ENCODE results near the gene EPHB1.

Gene EPHB1

GRCh38 chr3:134791992-134792391, 3.1 kb upstream of the EPHB1 start:
- H3K4me3 ChIP-seq (ENCODE audit: low read length), result no peak overlapping the region
- H3K27me3 ChIP-seq (ENCODE audit: control insufficient read depth, insufficient read depth, low read length), result peaks cover 5% of the 10 kb centered on the region
- H3K4me1 ChIP-seq (ENCODE audit: control insufficient read depth, insufficient read depth, low read length), result no peaks in the 10 kb centered on the region
- no peak overlapping the region for H3K9ac ChIP-seq (ENCODE audit: low read length)
- no peaks in the 10 kb centered on the region for H3K36me3 ChIP-seq (ENCODE audit: control insufficient read depth, insufficient read depth, low read length)
- H3K27ac ChIP-seq (ENCODE audit: low read depth, low read length), result no peak overlapping the region

GRCh38 chr3:134792700-134793099, 2.4 kb upstream of the EPHB1 start:
- Histone ChIP-seq H3K4me1 (ENCODE audit: control insufficient read depth, insufficient read depth, low read length) (no peaks in the 10 kb centered on the region), H3K9ac (ENCODE audit: low read length) (no peak overlapping the region), H3K4me3 (ENCODE audit: low read length) (no peak overlapping the region), H3K27me3 (ENCODE audit: control insufficient read depth, insufficient read depth, low read length) (peaks cover 10% of the 10 kb centered on the region), H3K36me3 (ENCODE audit: control insufficient read depth, insufficient read depth, low read length) (no peaks in the 10 kb centered on the region), H3K27ac (ENCODE audit: low read depth, low read length) (no peak overlapping the region)

GRCh38 chr3:134793562-134793961, 1.5 kb upstream of the EPHB1 start:
- Histone ChIP-seq H3K27me3 (ENCODE audit: control insufficient read depth, insufficient read depth, low read length) (peaks cover 10% of the 10 kb centered on the region), H3K4me3 (ENCODE audit: low read length) (no peak overlapping the region)

GRCh38 chr3:134794323-134794722, 737 bp upstream of the EPHB1 start:
- Histone ChIP-seq H3K4me3 (ENCODE audit: low read length) (no peak overlapping the region), H3K9ac (ENCODE audit: low read length) (no peak overlapping the region), H3K4me1 (ENCODE audit: control insufficient read depth, insufficient read depth, low read length) (peaks cover 12% of the 10 kb centered on the region), H3K27me3 (ENCODE audit: control insufficient read depth, insufficient read depth, low read length) (peaks cover 10% of the 10 kb centered on the region), H3K36me3 (ENCODE audit: control insufficient read depth, insufficient read depth, low read length) (no peaks in the 10 kb centered on the region), H3K27ac (ENCODE audit: low read depth, low read length) (peak overlapping the region; percentile 12)

More at GRCh38 chr3:134793562-134793961, 1.5 kb upstream of the EPHB1 start:
- Histone ChIP-seq H3K4me1 (ENCODE audit: control insufficient read depth, insufficient read depth, low read length) (peaks cover 6% of the 10 kb centered on the region), H3K27ac (ENCODE audit: low read depth, low read length) (no peak overlapping the region), H3K36me3 (ENCODE audit: control insufficient read depth, insufficient read depth, low read length) (no peaks in the 10 kb centered on the region), H3K9ac (ENCODE audit: low read length) (no peak overlapping the region)

- H3K9ac ChIP-seq (ENCODE audit: low read length), result no peak overlapping the region
- no peaks in the 10 kb centered on the region for H3K36me3 ChIP-seq (ENCODE audit: control insufficient read depth, insufficient read depth, low read length)
- H3K4me1 ChIP-seq (ENCODE audit: control insufficient read depth, insufficient read depth, low read length), result peaks cover 12% of the 10 kb centered on the region
- peaks cover 10% of the 10 kb centered on the region for H3K27me3 ChIP-seq (ENCODE audit: control insufficient read depth, insufficient read depth, low read length)
- H3K27ac ChIP-seq (ENCODE audit: low read depth, low read length), result peak overlapping the region; percentile 95
- H3K4me3 ChIP-seq (ENCODE audit: low read length), result peak overlapping the region; percentile 78
Measured at GRCh38 chr3:134795746-134796280, 753 bp downstream of the EPHB1 start.

GRCh38 chr3:134796281-134797056, 1.4 kb downstream of the EPHB1 start:
- Histone ChIP-seq H3K27me3 (ENCODE audit: control insufficient read depth, insufficient read depth, low read length) (peaks cover 10% of the 10 kb centered on the region), H3K36me3 (ENCODE audit: control insufficient read depth, insufficient read depth, low read length) (no peaks in the 10 kb centered on the region), H3K27ac (ENCODE audit: low read depth, low read length) (peak overlapping the region; percentile 95), H3K4me1 (ENCODE audit: control insufficient read depth, insufficient read depth, low read length) (peaks cover 12% of the 10 kb centered on the region), H3K9ac (ENCODE audit: low read length) (no peak overlapping the region), H3K4me3 (ENCODE audit: low read length) (peak overlapping the region; percentile 78)

GRCh38 chr3:134797057-134797740, 2.1 kb downstream of the EPHB1 start:
- H3K4me3 ChIP-seq (ENCODE audit: low read length), result peak overlapping the region; percentile 78
- no peaks in the 10 kb centered on the region for H3K36me3 ChIP-seq (ENCODE audit: control insufficient read depth, insufficient read depth, low read length)
- no peak overlapping the region for H3K9ac ChIP-seq (ENCODE audit: low read length)
- peaks cover 12% of the 10 kb centered on the region for H3K4me1 ChIP-seq (ENCODE audit: control insufficient read depth, insufficient read depth, low read length)
- peak overlapping the region; percentile 95 for H3K27ac ChIP-seq (ENCODE audit: low read depth, low read length)
- H3K27me3 ChIP-seq (ENCODE audit: control insufficient read depth, insufficient read depth, low read length), result peaks cover 10% of the 10 kb centered on the region

- peak overlapping the region; percentile 78 for H3K4me3 ChIP-seq (ENCODE audit: low read length)
Measured at GRCh38 chr3:134797741-134798451, 2.8 kb downstream of the EPHB1 start.

GRCh38 chr3:134798681-134799311, 3.7 kb downstream of the EPHB1 start:
- Histone ChIP-seq H3K4me1 (ENCODE audit: control insufficient read depth, insufficient read depth, low read length) (peaks cover 12% of the 10 kb centered on the region), H3K9ac (ENCODE audit: low read length) (no peak overlapping the region), H3K27ac (ENCODE audit: low read depth, low read length) (peak overlapping the region; percentile 95), H3K36me3 (ENCODE audit: control insufficient read depth, insufficient read depth, low read length) (no peaks in the 10 kb centered on the region), H3K27me3 (ENCODE audit: control insufficient read depth, insufficient read depth, low read length) (peaks cover 10% of the 10 kb centered on the region), H3K4me3 (ENCODE audit: low read length) (no peak overlapping the region)

More at GRCh38 chr3:134797741-134798451, 2.8 kb downstream of the EPHB1 start:
- H3K4me1 ChIP-seq (ENCODE audit: control insufficient read depth, insufficient read depth, low read length), result peaks cover 12% of the 10 kb centered on the region
- no peaks in the 10 kb centered on the region for H3K36me3 ChIP-seq (ENCODE audit: control insufficient read depth, insufficient read depth, low read length)
- H3K27ac ChIP-seq (ENCODE audit: low read depth, low read length), result peak overlapping the region; percentile 95
- H3K9ac ChIP-seq (ENCODE audit: low read length), result no peak overlapping the region
- peaks cover 10% of the 10 kb centered on the region for H3K27me3 ChIP-seq (ENCODE audit: control insufficient read depth, insufficient read depth, low read length)

GRCh38 chr3:134799393-134799792, 4.3 kb downstream of the EPHB1 start:
- Histone ChIP-seq H3K9ac (ENCODE audit: low read length) (no peak overlapping the region), H3K36me3 (ENCODE audit: control insufficient read depth, insufficient read depth, low read length) (no peaks in the 10 kb centered on the region), H3K27ac (ENCODE audit: low read depth, low read length) (peak overlapping the region; percentile 95), H3K27me3 (ENCODE audit: control insufficient read depth, insufficient read depth, low read length) (peaks cover 10% of the 10 kb centered on the region), H3K4me1 (ENCODE audit: control insufficient read depth, insufficient read depth, low read length) (peaks cover 12% of the 10 kb centered on the region), H3K4me3 (ENCODE audit: low read length) (no peak overlapping the region)

- Histone ChIP-seq H3K36me3 (ENCODE audit: control insufficient read depth, insufficient read depth, low read length) (no peaks in the 10 kb centered on the region), H3K27ac (ENCODE audit: low read depth, low read length) (no peak overlapping the region), H3K4me3 (ENCODE audit: low read length) (no peak overlapping the region), H3K4me1 (ENCODE audit: control insufficient read depth, insufficient read depth, low read length) (peaks cover 12% of the 10 kb centered on the region), H3K9ac (ENCODE audit: low read length) (no peak overlapping the region), H3K27me3 (ENCODE audit: control insufficient read depth, insufficient read depth, low read length) (peaks cover 5% of the 10 kb centered on the region)
Measured at GRCh38 chr3:134801204-134801958, 6.3 kb downstream of the EPHB1 start.
